CD8-positive, alpha-beta memory T cell (primary cell): ENCODE data around the gene MAPK10. TPM values are rescaled to one million over a fixed set of nuclear protein-coding genes. Genes with fewer than 3 reads are reported as not detected.

Experiments
- CTCF ChIA-PET: fragments of 350-600 bp; sonication (Branson Sonifier 250); formaldehyde crosslinking; loops from one replicate; lab custom pipeline; 2021; ENCODE audit warnings: antibody characterized with exemption; lab: Charles Lee
- POLR2A ChIA-PET: fragments of 350-600 bp; sonication (Branson Sonifier 250); formaldehyde crosslinking; loops from one replicate; lab custom pipeline; 2021; ENCODE audit warnings: antibody characterized with exemption; lab: Charles Lee
- DNase-seq, 5 donors: peaks; one replicate each; pipeline versions ENCODE4 v3.0.0 to v3.0.0-alpha.2; 2020 to 2022; ENCODE audit warnings: mixed read lengths in 1 of 5
- H3K27ac ChIP-seq: one replicate; pipeline ENCODE4 v1.7.0; 2013; ENCODE audit warnings: low read depth, mild to moderate bottlenecking, low read length, moderate library complexity
- H3K27me3 ChIP-seq: 2 replicates; pipeline ENCODE4 v1.7.0; 2013; ENCODE audit warnings: low read length, mild to moderate bottlenecking; ENCODE audit not compliant: insufficient read depth, poor library complexity, severe bottlenecking
- H3K36me3 ChIP-seq: 2 replicates; pipeline ENCODE4 v1.7.0; 2013; ENCODE audit warnings: mild to moderate bottlenecking, low read length, moderate library complexity; ENCODE audit not compliant: insufficient read depth
- H3K4me1 ChIP-seq: 2 replicates; pipeline ENCODE4 v1.7.0; 2013; ENCODE audit warnings: mild to moderate bottlenecking, low read length, moderate library complexity; ENCODE audit not compliant: insufficient read depth
- H3K4me3 ChIP-seq: 2 replicates; pipeline ENCODE4 v1.7.0; 2013; ENCODE audit warnings: mild to moderate bottlenecking, low read length
- H3K9me3 ChIP-seq: 2 replicates; pipeline ENCODE4 v1.7.0; 2013; ENCODE audit warnings: mild to moderate bottlenecking, low read length
- H3K27ac Mint-ChIP-seq, 8 donors: one replicate each; pipeline ENCODE4 v1.8.0; 2020 to 2021; ENCODE audit warnings: mixed read lengths in 8 of 8, mild to moderate bottlenecking in 6 of 8, inconsistent platforms in 3 of 8, moderate library complexity in 3 of 8
- H3K27me3 Mint-ChIP-seq, 2 donors: one replicate each; pipeline ENCODE4 v1.8.0; 2020 to 2021; ENCODE audit warnings: mixed read lengths in 2 of 2, mild to moderate bottlenecking in 1 of 2, moderate library complexity in 1 of 2
- H3K36me3 Mint-ChIP-seq, 3 donors: one replicate each; pipeline ENCODE4 v1.8.0; 2020 to 2021; ENCODE audit warnings: mixed read lengths in 3 of 3, inconsistent platforms in 1 of 3, mild to moderate bottlenecking in 1 of 3
- H3K4me1 Mint-ChIP-seq, 3 donors: one replicate each; pipeline ENCODE4 v1.8.0; 2020 to 2021; ENCODE audit warnings: mixed read lengths in 3 of 3, inconsistent platforms in 1 of 3, mild to moderate bottlenecking in 1 of 3
- H3K4me3 Mint-ChIP-seq, 7 donors: one replicate each; pipeline ENCODE4 v1.8.0; 2020 to 2021; ENCODE audit warnings: mixed read lengths in 7 of 7, mild to moderate bottlenecking in 6 of 7, moderate library complexity in 4 of 7, inconsistent platforms in 2 of 7
- H3K9me3 Mint-ChIP-seq, 5 donors: one replicate each; pipeline ENCODE4 v1.8.0; 2020 to 2022; ENCODE audit warnings: mixed read lengths in 5 of 5, mild to moderate bottlenecking in 3 of 5, moderate library complexity in 2 of 5, inconsistent platforms in 1 of 5
- polyA plus RNA-seq: library from polyadenylated mRNA; unstranded; fragments of 300-500 nt; fragmentation: Illumina TruSeq; gene quantifications from one replicate; pipeline ENCODE4 v1.2.3, GENCODE V29; 2021
- total RNA-seq, 2 experiments: library from RNA; stranded (reverse); gene quantifications; one replicate each; pipeline ENCODE4 v1.2.3, GENCODE V29; 2021

Gene MAPK10
- total and polyA plus RNA-seq, 3 experiments from 2014 or later: not detected

- POLR2A ChIA-PET: no interaction called here
- H3K36me3 ChIP-seq: no peaks in the 10 kb centered on the region
- H3K27ac Mint-ChIP-seq: no peak overlapping the region
- H3K27me3 Mint-ChIP-seq: no peaks in the 10 kb centered on the region
- no peak overlapping the region for H3K4me3 ChIP-seq
- no peak for DNase-seq
- no peak overlapping the region for H3K27ac ChIP-seq
- H3K36me3 Mint-ChIP-seq: no peaks in the 10 kb centered on the region
- no peaks in the 10 kb centered on the region for H3K4me1 Mint-ChIP-seq
- H3K9me3 ChIP-seq: no peaks in the 10 kb centered on the region
- H3K4me1 ChIP-seq: no peaks in the 10 kb centered on the region
- no peak overlapping the region for H3K4me3 Mint-ChIP-seq
- H3K27me3 ChIP-seq: no peaks in the 10 kb centered on the region
- CTCF ChIA-PET: no interaction called here
- peaks cover 0 to 1% (median 0%) of the 10 kb centered on the region in 5 donors for H3K9me3 Mint-ChIP-seq
These were observed 305.4 kb downstream of the MAPK10 start for GRCh38 chr4:86054286-86055032.

- no peak for DNase-seq
- H3K36me3 Mint-ChIP-seq: no peaks in the 10 kb centered on the region
- no peaks in the 10 kb centered on the region for H3K9me3 Mint-ChIP-seq
- no peaks in the 10 kb centered on the region for H3K4me1 ChIP-seq
- no peaks in the 10 kb centered on the region for H3K27me3 Mint-ChIP-seq
- POLR2A ChIA-PET: no interaction called here
- H3K4me1 Mint-ChIP-seq: no peaks in the 10 kb centered on the region
- no peaks in the 10 kb centered on the region for H3K9me3 ChIP-seq
- CTCF ChIA-PET: no interaction called here
- H3K27ac ChIP-seq: no peak overlapping the region
- H3K4me3 Mint-ChIP-seq: no peak overlapping the region
- H3K4me3 ChIP-seq: no peak overlapping the region
- no peaks in the 10 kb centered on the region for H3K27me3 ChIP-seq
- no peaks in the 10 kb centered on the region for H3K36me3 ChIP-seq
- H3K27ac Mint-ChIP-seq: no peak overlapping the region
These were observed 309.4 kb downstream of the MAPK10 start for GRCh38 chr4:86050496-86050895.

GRCh38 chr4:86048426-86048825, 311.4 kb downstream of the MAPK10 start:
- H3K4me1 ChIP-seq: no peaks in the 10 kb centered on the region
- no peak overlapping the region for H3K27ac ChIP-seq
- Mint-ChIP-seq H3K4me1 (no peaks in the 10 kb centered on the region), H3K4me3 (no peak overlapping the region), H3K27ac (no peak overlapping the region), H3K36me3 (no peaks in the 10 kb centered on the region), H3K27me3 (no peaks in the 10 kb centered on the region), H3K9me3 (no peaks in the 10 kb centered on the region)
- no peak for DNase-seq
- CTCF ChIA-PET: no interaction called here
- H3K9me3 ChIP-seq: no peaks in the 10 kb centered on the region
- H3K27me3 ChIP-seq: no peaks in the 10 kb centered on the region
- H3K36me3 ChIP-seq: no peaks in the 10 kb centered on the region
- H3K4me3 ChIP-seq: no peak overlapping the region
- POLR2A ChIA-PET: no interaction called here

- no peaks in the 10 kb centered on the region for H3K27me3 Mint-ChIP-seq
- H3K4me3 Mint-ChIP-seq: no peak overlapping the region
- no peak for DNase-seq
- no peaks in the 10 kb centered on the region for H3K4me1 Mint-ChIP-seq
- no peaks in the 10 kb centered on the region for H3K27me3 ChIP-seq
- ChIA-PET POLR2A (no interaction called here), CTCF (interaction anchor here (0.9 kb wide), 1 partner anchor 25 kb away, joined by 3 read pairs; no protein-coding TSS in a partner anchor)
- no peak overlapping the region for H3K27ac ChIP-seq
- H3K9me3 ChIP-seq: no peaks in the 10 kb centered on the region
- H3K4me3 ChIP-seq: no peak overlapping the region
- H3K9me3 Mint-ChIP-seq: no peaks in the 10 kb centered on the region
- H3K4me1 ChIP-seq: no peaks in the 10 kb centered on the region
- H3K36me3 Mint-ChIP-seq: no peaks in the 10 kb centered on the region
- H3K36me3 ChIP-seq: no peaks in the 10 kb centered on the region
- no peak overlapping the region for H3K27ac Mint-ChIP-seq
These were observed 315.3 kb downstream of the MAPK10 start for GRCh38 chr4:86044593-86044985.

GRCh38 chr4:86043755-86044592, 315.9 kb downstream of the MAPK10 start:
- Mint-ChIP-seq H3K36me3 (no peaks in the 10 kb centered on the region), H3K9me3 (peaks cover 0 to 3% (median 0%) of the 10 kb centered on the region in 5 donors), H3K27me3 (no peaks in the 10 kb centered on the region), H3K4me3 (no peak overlapping the region), H3K27ac (no peak overlapping the region), H3K4me1 (no peaks in the 10 kb centered on the region)
- Histone ChIP-seq H3K27me3 (no peaks in the 10 kb centered on the region), H3K4me1 (no peaks in the 10 kb centered on the region), H3K4me3 (no peak overlapping the region), H3K27ac (no peak overlapping the region), H3K36me3 (no peaks in the 10 kb centered on the region), H3K9me3 (no peaks in the 10 kb centered on the region)
- POLR2A ChIA-PET: no interaction called here
- no peak for DNase-seq
- CTCF ChIA-PET: interaction anchor here (0.9 kb wide), 1 partner anchor 24 kb away, joined by 3 read pairs; no protein-coding TSS in a partner anchor

- ChIA-PET POLR2A (no interaction called here), CTCF (no interaction called here)
- Histone ChIP-seq H3K27ac (no peak overlapping the region), H3K4me3 (no peak overlapping the region), H3K9me3 (no peaks in the 10 kb centered on the region), H3K27me3 (no peaks in the 10 kb centered on the region), H3K36me3 (no peaks in the 10 kb centered on the region), H3K4me1 (no peaks in the 10 kb centered on the region)
- Mint-ChIP-seq H3K4me3 (no peak overlapping the region), H3K27me3 (no peaks in the 10 kb centered on the region), H3K9me3 (peaks cover 0 to 8% (median 0%) of the 10 kb centered on the region in 5 donors), H3K4me1 (no peaks in the 10 kb centered on the region), H3K36me3 (no peaks in the 10 kb centered on the region), H3K27ac (no peak overlapping the region)
- no peak for DNase-seq
These were observed 321.8 kb downstream of the MAPK10 start for GRCh38 chr4:86038037-86038436.

GRCh38 chr4:86036736-86037135, 323.1 kb downstream of the MAPK10 start:
- Histone ChIP-seq H3K27ac (no peak overlapping the region), H3K4me1 (no peaks in the 10 kb centered on the region), H3K36me3 (no peaks in the 10 kb centered on the region), H3K9me3 (no peaks in the 10 kb centered on the region), H3K27me3 (no peaks in the 10 kb centered on the region), H3K4me3 (no peak overlapping the region)
- ChIA-PET CTCF (no interaction called here), POLR2A (no interaction called here)
- Mint-ChIP-seq H3K4me3 (no peak overlapping the region), H3K4me1 (no peaks in the 10 kb centered on the region), H3K27ac (no peak overlapping the region), H3K27me3 (no peaks in the 10 kb centered on the region), H3K9me3 (peaks cover 0 to 8% (median 0%) of the 10 kb centered on the region in 5 donors), H3K36me3 (no peaks in the 10 kb centered on the region)
- DNase-seq: no peak

GRCh38 chr4:86035688-86036087, 324.2 kb downstream of the MAPK10 start:
- Mint-ChIP-seq H3K27ac (no peak overlapping the region), H3K36me3 (no peaks in the 10 kb centered on the region), H3K4me1 (no peaks in the 10 kb centered on the region), H3K27me3 (no peaks in the 10 kb centered on the region), H3K4me3 (no peak overlapping the region), H3K9me3 (peaks cover 0 to 8% (median 0%) of the 10 kb centered on the region in 5 donors)
- ChIA-PET POLR2A (no interaction called here), CTCF (no interaction called here)
- no peak overlapping the region for H3K27ac ChIP-seq
- H3K4me1 ChIP-seq: no peaks in the 10 kb centered on the region
- H3K36me3 ChIP-seq: no peaks in the 10 kb centered on the region
- DNase-seq: no peak
- no peak overlapping the region for H3K4me3 ChIP-seq
- H3K9me3 ChIP-seq: no peaks in the 10 kb centered on the region
- H3K27me3 ChIP-seq: no peaks in the 10 kb centered on the region
